ENCODE results near the gene CRCP.

- TF ChIP-seq EZH2 (IDR thresholded peaks at IDR 0.05; ENCODE audit: low read depth), result no peak
- TF ChIP-seq, protein P1, sequence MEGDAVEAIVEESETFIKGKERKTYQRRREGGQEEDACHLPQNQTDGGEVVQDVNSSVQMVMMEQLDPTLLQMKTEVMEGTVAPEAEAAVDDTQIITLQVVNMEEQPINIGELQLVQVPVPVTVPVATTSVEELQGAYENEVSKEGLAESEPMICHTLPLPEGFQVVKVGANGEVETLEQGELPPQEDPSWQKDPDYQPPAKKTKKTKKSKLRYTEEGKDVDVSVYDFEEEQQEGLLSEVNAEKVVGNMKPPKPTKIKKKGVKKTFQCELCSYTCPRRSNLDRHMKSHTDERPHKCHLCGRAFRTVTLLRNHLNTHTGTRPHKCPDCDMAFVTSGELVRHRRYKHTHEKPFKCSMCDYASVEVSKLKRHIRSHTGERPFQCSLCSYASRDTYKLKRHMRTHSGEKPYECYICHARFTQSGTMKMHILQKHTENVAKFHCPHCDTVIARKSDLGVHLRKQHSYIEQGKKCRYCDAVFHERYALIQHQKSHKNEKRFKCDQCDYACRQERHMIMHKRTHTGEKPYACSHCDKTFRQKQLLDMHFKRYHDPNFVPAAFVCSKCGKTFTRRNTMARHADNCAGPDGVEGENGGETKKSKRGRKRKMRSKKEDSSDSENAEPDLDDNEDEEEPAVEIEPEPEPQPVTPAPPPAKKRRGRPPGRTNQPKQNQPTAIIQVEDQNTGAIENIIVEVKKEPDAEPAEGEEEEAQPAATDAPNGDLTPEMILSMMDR (conservative IDR thresholded peaks at IDR 0.05), result no peak
These were observed 68.3 kb downstream of the CRCP start for GRCh38 chr7:66182920-66183319.

Measured in PC-9 (cell line).